Measurements from ENCODE around the gene LRRC75A. TPM values are rescaled to one million over a fixed set of nuclear protein-coding genes. Genes with fewer than 3 reads are reported as not detected.
"Not testable (repeated sequence)": the region's sequence is repeated elsewhere in the genome, so short reads cannot be mapped to it uniquely, and the experiment has no call there.

The LRRC75A gene
- total RNA-seq, 1 donor from 2014 or later, result 2.9 TPM

DNA sequence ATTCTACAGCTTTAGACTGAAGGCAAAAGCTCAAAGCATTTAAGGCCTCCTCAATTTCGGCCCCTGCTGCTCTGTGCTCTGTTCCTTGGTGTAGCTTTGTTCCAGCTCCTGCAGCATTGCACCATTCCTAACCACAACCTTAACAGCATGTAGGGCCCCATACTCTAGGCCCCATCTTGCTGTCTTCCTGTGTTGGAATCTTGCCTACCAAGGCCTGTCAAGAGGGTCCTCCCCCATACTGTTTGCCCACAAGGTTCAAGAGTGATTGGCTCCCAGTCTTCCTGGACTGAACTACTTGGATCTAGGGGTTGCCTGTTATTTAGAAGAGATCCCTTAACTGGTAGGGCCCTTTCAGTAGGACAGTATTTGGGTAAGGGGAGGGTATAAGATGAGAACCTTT is 49.9 kb downstream of the LRRC75A start:
- DNase-seq (ENCODE audit: extremely low spot score, unreplicated experiment), result no peak
- Mint-ChIP-seq H3K27me3 (no peaks in the 10 kb centered on the region), H3K27ac (peak overlapping the region; percentile 68), H3K4me3 (peak overlapping the region; percentile 74), H3K4me1 (ENCODE audit: unreplicated experiment) (peaks cover 34% of the 10 kb centered on the region), H3K36me3 (peaks cover 40% of the 10 kb centered on the region), H3K9me3 (no peaks in the 10 kb centered on the region)
- TF ChIP-seq, protein P1, sequence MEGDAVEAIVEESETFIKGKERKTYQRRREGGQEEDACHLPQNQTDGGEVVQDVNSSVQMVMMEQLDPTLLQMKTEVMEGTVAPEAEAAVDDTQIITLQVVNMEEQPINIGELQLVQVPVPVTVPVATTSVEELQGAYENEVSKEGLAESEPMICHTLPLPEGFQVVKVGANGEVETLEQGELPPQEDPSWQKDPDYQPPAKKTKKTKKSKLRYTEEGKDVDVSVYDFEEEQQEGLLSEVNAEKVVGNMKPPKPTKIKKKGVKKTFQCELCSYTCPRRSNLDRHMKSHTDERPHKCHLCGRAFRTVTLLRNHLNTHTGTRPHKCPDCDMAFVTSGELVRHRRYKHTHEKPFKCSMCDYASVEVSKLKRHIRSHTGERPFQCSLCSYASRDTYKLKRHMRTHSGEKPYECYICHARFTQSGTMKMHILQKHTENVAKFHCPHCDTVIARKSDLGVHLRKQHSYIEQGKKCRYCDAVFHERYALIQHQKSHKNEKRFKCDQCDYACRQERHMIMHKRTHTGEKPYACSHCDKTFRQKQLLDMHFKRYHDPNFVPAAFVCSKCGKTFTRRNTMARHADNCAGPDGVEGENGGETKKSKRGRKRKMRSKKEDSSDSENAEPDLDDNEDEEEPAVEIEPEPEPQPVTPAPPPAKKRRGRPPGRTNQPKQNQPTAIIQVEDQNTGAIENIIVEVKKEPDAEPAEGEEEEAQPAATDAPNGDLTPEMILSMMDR (conservative IDR thresholded peaks at IDR 0.05), result no peak

DNA sequence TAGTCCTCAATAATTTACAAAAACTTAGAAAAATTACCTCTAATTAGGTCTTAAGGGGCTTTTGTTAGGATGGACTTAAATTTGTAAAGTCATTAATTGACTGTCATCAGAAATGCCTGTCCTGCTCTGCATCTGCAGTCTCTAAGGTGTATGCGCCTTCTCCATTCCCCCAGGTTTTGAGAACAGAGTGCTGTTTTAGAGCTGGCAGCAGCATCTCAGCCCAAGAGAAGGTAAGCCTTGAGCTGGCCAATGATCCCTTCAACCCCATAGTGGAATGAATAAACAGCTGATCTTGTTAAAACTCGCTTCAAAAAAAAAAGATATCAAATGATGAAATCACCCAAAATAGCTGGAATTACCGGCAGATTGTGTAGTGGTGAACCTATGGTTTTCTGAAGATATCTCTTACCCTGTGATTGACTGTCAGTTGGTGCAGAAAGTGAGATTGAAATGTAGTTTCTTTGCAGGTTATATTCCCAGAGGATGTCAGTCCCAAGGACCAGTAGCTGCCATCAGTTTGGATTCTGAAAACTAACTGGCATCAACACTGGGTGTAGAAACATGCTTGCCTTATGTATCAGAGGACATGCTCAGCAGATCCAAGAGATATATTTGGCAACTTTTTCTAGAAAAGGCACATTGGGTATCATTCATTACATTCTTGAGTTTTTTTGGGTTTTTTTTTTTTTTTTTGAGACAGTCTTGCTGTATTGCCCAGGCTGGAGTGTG is 50.9 kb downstream of the LRRC75A start:
- H3K36me3 Mint-ChIP-seq, result peaks cover 40% of the 10 kb centered on the region
- no peaks in the 10 kb centered on the region for H3K27me3 Mint-ChIP-seq
- no peaks in the 10 kb centered on the region for H3K9me3 Mint-ChIP-seq
- no peak for DNase-seq (ENCODE audit: extremely low spot score, unreplicated experiment)
- H3K4me1 Mint-ChIP-seq (ENCODE audit: unreplicated experiment), result peaks cover 37% of the 10 kb centered on the region
- peak overlapping the region; percentile 68 for H3K27ac Mint-ChIP-seq
- TF ChIP-seq, protein P1 (conservative IDR thresholded peaks at IDR 0.05), result no peak
- peak overlapping the region; percentile 100 for H3K4me3 Mint-ChIP-seq

DNA sequence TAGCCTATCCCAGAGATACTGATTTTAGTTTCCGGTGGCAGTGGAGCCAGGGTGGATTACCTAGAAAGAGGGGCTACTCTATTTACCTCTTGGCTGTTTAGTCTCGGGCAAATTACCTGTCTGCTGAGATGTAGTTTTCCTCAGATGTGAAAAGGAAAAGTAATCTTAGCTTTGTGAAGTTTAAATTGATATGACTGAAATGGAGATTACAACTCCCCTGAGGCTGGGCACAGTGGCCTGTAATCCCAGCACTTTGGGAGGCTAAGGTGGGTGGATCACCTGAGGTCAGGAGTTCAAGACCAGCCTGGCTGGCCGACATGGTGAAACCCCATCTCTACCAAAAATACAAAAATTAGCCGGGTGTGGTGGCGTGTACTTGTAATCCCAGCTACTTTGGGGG is 51.6 kb downstream of the LRRC75A start:
- H3K9me3 Mint-ChIP-seq; DNase-seq (ENCODE audit: extremely low spot score, unreplicated experiment); H3K27me3 Mint-ChIP-seq: not testable (repeated sequence)
- Mint-ChIP-seq H3K27ac (peak overlapping the region; percentile 93), H3K36me3 (peaks cover 40% of the 10 kb centered on the region), H3K4me1 (ENCODE audit: unreplicated experiment) (peaks cover 41% of the 10 kb centered on the region), H3K4me3 (peak overlapping the region; percentile 100)

DNA sequence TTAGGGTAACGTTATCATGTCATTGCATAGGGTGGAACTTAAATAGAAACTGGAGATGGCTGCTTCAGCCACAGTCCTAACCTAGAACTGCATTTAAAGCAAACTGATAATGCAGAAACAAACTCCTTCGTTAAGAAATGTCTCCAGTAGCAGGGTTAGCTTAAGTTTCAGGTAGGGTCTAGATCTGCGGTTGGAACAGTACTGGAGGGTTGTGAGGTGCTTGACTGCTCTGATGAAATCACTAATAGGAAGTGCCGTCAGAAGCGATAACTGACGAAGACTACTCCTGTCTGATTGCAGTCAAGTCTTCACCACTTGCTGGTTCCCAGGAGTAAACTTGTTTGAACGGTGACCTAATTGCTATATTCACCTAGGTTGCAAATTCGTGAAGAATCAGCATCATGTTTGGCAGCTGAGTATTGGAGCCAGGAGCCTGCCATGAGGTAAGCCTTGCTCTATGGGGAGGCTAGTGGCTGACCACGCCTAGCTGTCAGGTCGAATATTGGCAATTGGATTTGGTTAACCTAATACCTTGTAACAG is 52.1 kb downstream of the LRRC75A start:
- Mint-ChIP-seq H3K36me3 (peaks cover 40% of the 10 kb centered on the region), H3K27me3 (no peaks in the 10 kb centered on the region), H3K4me1 (ENCODE audit: unreplicated experiment) (peaks cover 41% of the 10 kb centered on the region), H3K27ac (peak overlapping the region; percentile 93), H3K9me3 (no peaks in the 10 kb centered on the region), H3K4me3 (peak overlapping the region; percentile 100)
- TF ChIP-seq, protein P1 (conservative IDR thresholded peaks at IDR 0.05), result no peak
- DNase-seq (ENCODE audit: extremely low spot score, unreplicated experiment), result no peak

DNA sequence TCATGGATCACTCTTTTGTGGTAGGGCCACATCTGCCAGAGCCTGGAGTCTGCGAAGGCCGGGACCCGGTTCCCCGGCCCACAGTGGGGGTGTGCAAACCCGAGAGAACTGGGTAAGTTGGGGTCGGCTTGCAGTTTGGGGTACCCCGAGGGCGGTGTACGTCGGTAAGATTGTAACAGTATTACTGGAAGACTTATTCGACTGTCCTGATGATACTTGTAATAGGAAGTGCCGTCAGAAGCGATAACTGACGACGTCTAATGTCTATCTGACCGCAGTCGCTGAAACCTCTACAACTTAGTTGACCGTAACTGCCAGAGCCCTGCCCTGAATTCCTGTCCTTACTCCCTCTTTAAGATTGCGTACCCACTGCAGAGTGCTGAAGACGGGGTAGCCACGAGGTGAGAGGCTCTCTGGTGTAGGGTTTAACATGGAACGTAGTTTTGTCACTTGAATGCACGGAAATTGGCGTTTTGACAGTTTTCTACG is 52.6 kb downstream of the LRRC75A start:
- H3K4me1 Mint-ChIP-seq (ENCODE audit: unreplicated experiment), result peaks cover 39% of the 10 kb centered on the region
- peaks cover 39% of the 10 kb centered on the region for H3K36me3 Mint-ChIP-seq
- H3K4me3 Mint-ChIP-seq, result peak overlapping the region; percentile 100
- TF ChIP-seq, protein P1 (conservative IDR thresholded peaks at IDR 0.05), result no peak
- H3K27ac Mint-ChIP-seq, result peak overlapping the region; percentile 93
- no peaks in the 10 kb centered on the region for H3K27me3 Mint-ChIP-seq
- DNase-seq (ENCODE audit: extremely low spot score, unreplicated experiment), result no peak
- H3K9me3 Mint-ChIP-seq, result no peaks in the 10 kb centered on the region

Data from type B pancreatic cell (in vitro differentiated cells).